ENCODE results near the gene MYADM. TPM values are rescaled to one million over a fixed set of nuclear protein-coding genes. Genes with fewer than 3 reads are reported as not detected.

The MYADM gene
- total and polyA plus RNA-seq, 2 experiments from 2014 or later: 42.1 to 211 TPM

- 4% methylated on average over 19 of the region's 51 CpGs for WGBS (ENCODE audit: low lambda C conversion rate, missing lambda C conversion rate)
- Histone ChIP-seq H3K9me3 (ENCODE audit: low read depth) (no peaks in the 10 kb centered on the region), H3K79me2 (no peaks in the 10 kb centered on the region), H3K36me3 (replicated peaks; ENCODE audit: insufficient read depth, low read depth) (no peaks in the 10 kb centered on the region), H4K20me1 (ENCODE audit: insufficient read depth, poor library complexity, severe bottlenecking) (no peaks in the 10 kb centered on the region), H3K27ac (no peak overlapping the region), H3K27me3 (peaks cover 77% of the 10 kb centered on the region), H3K4me2 (peak overlapping the region; percentile 71), H2AFZ (no peak overlapping the region), H3K4me1 (ENCODE audit: insufficient read depth) (no peaks in the 10 kb centered on the region), H3K9me2 (replicated peaks; ENCODE audit: insufficient read depth) (no peaks in the 10 kb centered on the region), H3K4me3 (no peak overlapping the region)
- TF ChIP-seq EZH2phosphoT487 (IDR thresholded peaks at IDR 0.05; ENCODE audit: low read depth, severe bottlenecking, unreplicated experiment) (peak; percentile 16), EZH2 (IDR thresholded peaks at IDR 0.05; ENCODE audit: borderline replicate concordance) (no peak)
- DNase-seq (ENCODE audit: low spot score): peak; percentile 49
Measured at GRCh38 chr19:53908106-53908934, 40.6 kb downstream of the MYADM start.

GRCh38 chr19:53908935-53909415 is 41.3 kb downstream of the MYADM start, which contains the start of gene CACNG7:
TSS of gene CACNG7 (plus strand) at chr19:53909278. CDS start at chr19:53912832, 3,554 bp downstream.
- no peaks in the 10 kb centered on the region for H3K36me3 ChIP-seq (replicated peaks; ENCODE audit: insufficient read depth, low read depth)
- 5% methylated on average over 4 of the region's 28 CpGs for WGBS (ENCODE audit: low lambda C conversion rate, missing lambda C conversion rate)
- TF ChIP-seq EZH2phosphoT487 (IDR thresholded peaks at IDR 0.05; ENCODE audit: low read depth, severe bottlenecking, unreplicated experiment): peak; percentile 30
- TF ChIP-seq CTCF (IDR thresholded peaks at IDR 0.05; ENCODE audit: poor library complexity): no peak
- DNase-seq (ENCODE audit: low spot score): no peak
- H3K9me3 ChIP-seq (ENCODE audit: low read depth): no peaks in the 10 kb centered on the region
- H2AFZ ChIP-seq: no peak within 1 kb of the TSS
- peak within 1 kb of the TSS; percentile 71 for H3K4me2 ChIP-seq
- H3K9me2 ChIP-seq (replicated peaks; ENCODE audit: insufficient read depth): no peaks in the 10 kb centered on the region
- H3K4me1 ChIP-seq (ENCODE audit: insufficient read depth): no peaks in the 10 kb centered on the region
- H3K4me3 ChIP-seq: no peak within 1 kb of the TSS
- H3K79me2 ChIP-seq: no peaks in the 10 kb centered on the region
- H3K27me3 ChIP-seq: peaks cover 75% of the 10 kb centered on the region
- H3K27ac ChIP-seq: no peak within 1 kb of the TSS
- no peaks in the 10 kb centered on the region for H4K20me1 ChIP-seq (ENCODE audit: insufficient read depth, poor library complexity, severe bottlenecking)

- Histone ChIP-seq H3K4me1 (ENCODE audit: insufficient read depth) (no peaks in the 10 kb centered on the region), H3K9me2 (replicated peaks; ENCODE audit: insufficient read depth) (no peaks in the 10 kb centered on the region), H3K36me3 (replicated peaks; ENCODE audit: insufficient read depth, low read depth) (no peaks in the 10 kb centered on the region), H3K9me3 (ENCODE audit: low read depth) (no peaks in the 10 kb centered on the region), H3K27ac (no peak overlapping the region), H3K79me2 (no peaks in the 10 kb centered on the region), H3K4me2 (peak overlapping the region; percentile 68), H2AFZ (no peak overlapping the region), H3K27me3 (peaks cover 70% of the 10 kb centered on the region), H4K20me1 (ENCODE audit: insufficient read depth, poor library complexity, severe bottlenecking) (no peaks in the 10 kb centered on the region), H3K4me3 (no peak overlapping the region)
- WGBS (ENCODE audit: low lambda C conversion rate, missing lambda C conversion rate): 4% methylated on average over 31 of the region's 47 CpGs
- TF ChIP-seq EZH2 (IDR thresholded peaks at IDR 0.05; ENCODE audit: borderline replicate concordance): peak; percentile 97
- TF ChIP-seq CTCF (IDR thresholded peaks at IDR 0.05; ENCODE audit: poor library complexity): no peak
- peak; percentile 69 for TF ChIP-seq EZH2phosphoT487 (IDR thresholded peaks at IDR 0.05; ENCODE audit: low read depth, severe bottlenecking, unreplicated experiment)
- no peak for DNase-seq (ENCODE audit: low spot score)
Measured at GRCh38 chr19:53909471-53910169, 41.9 kb downstream of the MYADM start.

GRCh38 chr19:53910170-53910518 is 42.5 kb downstream of the MYADM start:
- H3K4me3 ChIP-seq: no peak overlapping the region
- WGBS (ENCODE audit: low lambda C conversion rate, missing lambda C conversion rate): 2% methylated on average over 8 of the region's 13 CpGs
- peak; percentile 17 for DNase-seq (ENCODE audit: low spot score)
- peaks cover 67% of the 10 kb centered on the region for H3K27me3 ChIP-seq
- peak overlapping the region; percentile 68 for H3K4me2 ChIP-seq
- no peaks in the 10 kb centered on the region for H3K4me1 ChIP-seq (ENCODE audit: insufficient read depth)
- no peaks in the 10 kb centered on the region for H3K79me2 ChIP-seq
- no peaks in the 10 kb centered on the region for H3K9me3 ChIP-seq (ENCODE audit: low read depth)
- H3K9me2 ChIP-seq (replicated peaks; ENCODE audit: insufficient read depth): no peaks in the 10 kb centered on the region
- no peak for TF ChIP-seq CTCF (IDR thresholded peaks at IDR 0.05; ENCODE audit: poor library complexity)
- peak; percentile 45 for TF ChIP-seq EZH2 (IDR thresholded peaks at IDR 0.05; ENCODE audit: borderline replicate concordance)
- H3K36me3 ChIP-seq (replicated peaks; ENCODE audit: insufficient read depth, low read depth): no peaks in the 10 kb centered on the region
- H4K20me1 ChIP-seq (ENCODE audit: insufficient read depth, poor library complexity, severe bottlenecking): no peaks in the 10 kb centered on the region
- no peak overlapping the region for H2AFZ ChIP-seq
- H3K27ac ChIP-seq: no peak overlapping the region

Measured in hepatocyte (in vitro differentiated cells).